Activated CD8-positive, alpha-beta memory T cell treated with anti-CD3 and anti-CD28 coated beads, Interleukin-2, amount 50 U/mL, for 1 hour (primary cell): ENCODE data around the gene SOSTDC1.
A peak's percentile ranks its signal among the peaks of the same experiment; 100 is the strongest.
"Not testable (repeated sequence)": the region's sequence is repeated elsewhere in the genome, so short reads cannot be mapped to it uniquely, and the experiment has no call there.

Experiments used
- DNase-seq: peaks from one replicate; pipeline ENCODE4 v3.0.0-alpha.2; 2020; ENCODE audit errors: extremely low read depth

SOSTDC1 gene

DNA sequence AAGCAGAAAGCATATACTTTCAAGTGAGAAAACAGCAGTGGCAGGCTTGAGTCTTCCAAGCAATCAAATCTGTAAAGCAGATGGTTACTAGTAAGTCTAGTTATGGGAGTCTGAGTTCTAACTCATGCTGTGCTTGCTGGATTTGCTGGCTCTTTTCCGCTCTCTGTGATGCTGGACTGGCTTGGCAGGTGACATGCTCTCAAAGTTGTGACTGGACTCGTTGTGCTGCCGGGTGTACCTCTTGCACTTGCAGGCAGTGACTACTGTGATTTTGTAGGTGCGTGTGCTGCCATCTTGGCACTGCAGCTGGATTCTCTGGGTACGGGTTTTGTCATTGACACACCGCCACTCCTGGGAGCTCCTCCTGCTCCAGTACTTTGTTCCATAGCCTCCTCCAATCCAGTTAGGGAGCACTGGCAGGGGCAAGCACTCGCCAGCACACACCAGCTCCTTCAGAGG lies 3.1 kb downstream of the SOSTDC1 start:
- no peak for DNase-seq

DNA sequence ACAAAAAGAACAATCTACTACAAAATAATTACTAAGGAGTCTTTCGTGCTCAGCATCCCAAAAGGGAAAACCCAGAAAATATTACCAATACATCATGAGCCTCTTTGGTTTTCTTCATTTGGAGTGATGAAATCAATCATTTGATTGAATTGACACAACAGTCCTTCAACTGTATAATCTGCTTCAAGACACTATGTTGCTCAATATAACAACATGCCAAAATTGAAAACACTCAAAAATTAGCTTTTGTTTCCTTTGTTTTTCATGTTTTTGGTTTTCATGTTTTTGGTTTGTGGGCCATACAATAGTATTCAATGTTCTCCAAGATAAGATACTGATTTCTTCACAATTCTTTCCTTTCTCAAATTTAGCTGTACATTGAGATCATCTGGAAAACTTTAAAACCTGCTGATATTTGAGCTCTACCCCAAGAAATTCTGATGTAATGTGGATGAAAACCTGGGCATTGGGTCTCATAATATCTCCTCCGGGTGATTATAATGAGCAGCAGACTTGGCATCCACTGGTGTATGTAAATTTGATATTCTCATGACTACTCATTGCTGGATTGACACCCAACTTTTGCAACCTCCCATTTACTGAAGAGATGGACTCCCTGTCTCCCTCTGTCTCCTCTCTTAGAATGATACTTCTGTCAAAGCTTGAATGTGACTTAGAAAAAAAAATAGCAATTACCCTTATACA lies 4.6 kb downstream of the SOSTDC1 start:
- DNase-seq, result no peak

DNA sequence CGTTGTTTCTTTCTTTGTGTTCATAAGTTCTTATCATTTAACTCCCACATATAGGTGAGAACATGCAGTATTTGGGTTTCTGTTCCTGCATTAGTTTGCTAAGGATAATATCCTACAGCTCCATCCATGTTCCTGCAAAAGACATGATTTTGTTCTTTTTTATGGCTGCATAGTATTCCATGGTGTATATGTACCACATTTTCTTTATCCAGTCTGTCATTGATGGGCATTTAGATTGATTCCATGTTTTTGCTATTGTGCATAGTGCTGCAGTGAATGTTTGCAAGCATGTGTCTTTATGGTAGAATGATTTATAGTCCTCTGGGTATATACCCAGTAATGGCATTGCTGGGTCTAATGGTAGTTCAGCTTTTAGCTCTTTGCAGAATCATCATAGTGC lies 9.2 kb downstream of the SOSTDC1 start:
- not testable (repeated sequence) for DNase-seq

DNA sequence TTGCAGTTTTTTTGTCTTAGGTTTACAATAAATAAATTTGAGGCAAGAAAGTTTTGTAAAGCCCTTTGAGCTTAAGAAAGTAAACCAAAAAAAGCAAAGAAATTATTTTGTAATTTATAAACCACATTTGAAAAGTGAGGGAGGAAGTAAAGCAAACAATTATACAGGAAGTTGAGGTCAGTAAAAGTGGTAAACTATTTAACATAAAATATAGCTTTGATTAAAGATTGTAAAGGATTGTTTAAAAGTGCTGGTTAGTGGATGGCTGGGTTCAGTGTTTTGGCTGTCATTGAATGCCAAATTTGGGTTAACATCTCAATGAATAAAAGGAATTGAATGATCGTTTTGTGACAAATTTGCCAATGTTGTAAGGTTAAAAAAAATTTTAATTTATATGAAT lies 9.9 kb downstream of the SOSTDC1 start:
- DNase-seq, result no peak

DNA sequence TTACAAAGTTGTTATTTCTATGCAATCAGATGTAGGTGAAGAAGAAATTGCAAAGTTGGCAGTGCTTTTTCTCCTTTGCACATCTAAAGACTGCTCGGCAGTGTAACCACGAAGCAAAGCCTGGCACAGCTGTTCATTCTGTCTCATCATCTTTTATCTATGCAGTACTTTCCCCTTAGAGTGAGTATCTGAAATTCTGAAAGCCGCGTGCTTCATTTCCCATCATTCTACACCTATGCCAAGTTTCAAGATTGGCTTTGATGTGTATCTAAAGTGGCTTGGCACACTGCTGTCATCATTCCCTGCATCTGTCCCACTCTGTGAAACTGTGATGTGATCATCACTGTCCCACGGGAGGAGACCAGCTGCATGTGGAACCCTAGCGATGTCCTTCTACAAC lies 15.2 kb downstream of the SOSTDC1 start:
- no peak for DNase-seq

DNA sequence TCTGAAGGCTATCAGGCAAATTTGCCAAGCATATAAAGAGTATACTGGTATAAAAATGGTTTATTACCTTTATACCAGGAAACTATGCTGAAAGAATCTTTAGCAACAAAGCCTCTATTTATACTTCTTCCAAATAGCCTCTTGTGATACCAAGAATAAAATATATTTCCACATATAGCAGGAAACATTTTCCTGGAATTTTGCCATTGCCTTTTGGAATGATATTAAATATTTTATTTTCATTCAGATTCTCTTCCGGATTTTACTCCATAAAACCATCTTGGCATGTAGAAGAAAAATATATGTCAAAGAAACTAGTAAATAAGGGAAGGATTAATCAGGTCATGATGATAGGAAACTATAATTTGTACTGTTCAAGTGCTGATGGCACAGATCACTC lies 17.7 kb downstream of the SOSTDC1 start:
- DNase-seq, result no peak

DNA sequence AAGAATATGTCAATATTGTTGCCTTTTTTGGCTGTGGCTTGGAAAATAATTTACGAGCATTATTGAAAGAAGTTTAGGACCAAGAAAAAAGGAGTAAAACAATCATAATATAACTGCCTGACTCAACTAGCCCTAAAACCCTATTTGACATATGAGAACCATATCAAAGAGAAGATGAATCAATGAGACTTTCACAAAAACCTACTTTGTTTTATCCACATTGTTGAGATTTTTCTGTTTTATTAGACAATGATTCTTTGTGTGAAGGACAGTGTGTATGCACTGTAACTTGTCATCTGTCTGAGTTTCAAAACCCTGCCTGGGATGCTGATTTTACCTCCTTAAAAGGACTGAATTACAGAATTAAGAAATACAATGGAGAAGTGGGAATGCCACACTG lies 19.0 kb downstream of the SOSTDC1 start:
- no peak for DNase-seq

DNA sequence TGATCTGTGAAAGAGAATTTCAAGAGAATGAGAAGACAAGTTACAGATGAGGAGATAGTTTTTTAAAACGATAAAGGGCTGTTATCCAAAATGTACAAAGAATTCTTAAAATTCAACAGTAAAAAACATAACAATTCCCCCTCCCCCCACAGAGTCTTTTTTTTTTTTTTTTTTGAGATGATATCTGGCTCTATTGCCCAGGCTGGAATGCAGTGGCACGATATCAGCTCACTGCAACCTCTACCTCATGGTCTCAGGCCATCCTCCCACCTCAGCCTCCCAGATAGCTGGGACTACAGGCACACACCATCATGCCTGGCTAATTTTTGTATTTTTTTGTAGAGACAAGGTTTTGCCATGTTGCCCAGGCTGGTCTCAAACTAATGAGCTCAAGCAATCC lies 21.7 kb downstream of the SOSTDC1 start:
- not testable (repeated sequence) for DNase-seq

DNA sequence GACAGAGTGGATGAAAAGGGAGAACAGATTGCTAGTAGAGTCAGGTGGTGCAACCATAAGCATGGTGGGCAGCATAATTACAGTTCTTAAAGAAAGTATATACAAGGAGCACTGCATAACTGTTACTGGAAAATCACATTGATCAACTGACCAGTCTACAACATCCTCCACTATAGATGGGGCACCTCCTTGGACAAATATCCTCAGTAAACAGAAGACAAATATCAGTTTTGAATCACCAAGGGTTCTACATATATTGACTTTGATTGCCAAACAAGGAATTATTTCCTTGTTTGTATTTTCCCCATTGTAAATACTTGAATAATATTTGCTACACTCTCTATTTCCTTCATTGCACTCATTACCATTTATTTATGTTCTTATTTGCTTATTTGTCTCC lies 26.6 kb downstream of the SOSTDC1 start:
- no peak for DNase-seq

DNA sequence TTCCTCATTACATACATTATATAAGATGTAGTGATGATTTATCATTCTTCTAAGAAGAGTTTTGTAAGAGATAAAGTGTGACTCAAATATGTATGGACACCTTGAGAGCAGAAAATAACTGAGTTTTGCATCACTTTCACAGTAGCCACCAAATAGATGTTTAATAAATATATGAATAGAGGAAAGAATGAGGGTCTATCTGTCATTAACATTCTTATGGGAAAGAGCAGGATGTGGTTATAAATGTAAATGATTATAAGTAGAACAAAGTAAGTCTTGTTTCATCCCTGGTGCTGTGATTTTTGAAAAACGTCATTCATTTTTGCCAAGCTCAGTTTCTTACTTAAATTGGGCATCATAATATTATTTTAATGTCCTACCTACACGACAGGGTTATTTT lies 29.2 kb downstream of the SOSTDC1 start:
- DNase-seq, result no peak

DNA sequence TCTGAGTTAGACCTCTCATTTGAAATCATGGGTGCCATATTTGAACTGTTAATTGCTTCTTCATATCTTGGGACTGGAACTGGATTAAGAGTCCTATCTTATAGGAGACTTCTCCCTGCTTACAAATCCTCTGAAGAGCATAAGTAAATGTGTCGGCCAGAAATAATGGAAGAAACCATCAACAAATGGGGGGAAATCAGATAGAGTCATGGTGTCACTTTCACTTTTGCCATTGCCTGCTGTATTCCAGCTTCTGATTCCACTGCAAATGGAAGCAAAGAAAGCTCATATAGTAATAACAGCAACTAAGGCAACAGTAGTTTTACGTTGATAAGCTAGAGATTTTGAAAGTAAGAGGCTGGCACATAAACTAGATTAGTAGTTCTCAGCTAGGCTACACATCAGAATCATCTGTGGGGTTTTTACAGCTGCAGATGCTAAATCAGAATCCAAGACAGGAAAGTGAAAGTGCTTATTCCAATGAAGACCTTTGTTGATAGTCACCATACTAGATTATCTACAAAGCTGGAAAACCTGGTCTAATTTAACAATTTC lies 31.9 kb downstream of the SOSTDC1 start:
- no peak for DNase-seq

DNA sequence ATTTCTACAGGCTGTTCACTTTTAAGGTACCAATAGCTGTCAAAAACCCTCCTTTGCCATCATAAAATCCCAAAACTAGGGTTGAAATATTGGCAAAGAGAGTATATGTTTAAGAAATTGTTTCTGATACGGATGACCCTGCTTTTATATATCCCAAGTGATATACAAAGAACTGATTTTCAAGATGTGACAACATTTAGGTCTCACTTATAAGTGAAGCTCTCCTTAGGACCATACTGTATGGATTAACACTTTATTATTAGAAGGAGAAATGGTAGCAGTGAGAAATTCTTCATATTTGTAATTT lies 33.2 kb downstream of the SOSTDC1 start:
- no peak for DNase-seq

DNA sequence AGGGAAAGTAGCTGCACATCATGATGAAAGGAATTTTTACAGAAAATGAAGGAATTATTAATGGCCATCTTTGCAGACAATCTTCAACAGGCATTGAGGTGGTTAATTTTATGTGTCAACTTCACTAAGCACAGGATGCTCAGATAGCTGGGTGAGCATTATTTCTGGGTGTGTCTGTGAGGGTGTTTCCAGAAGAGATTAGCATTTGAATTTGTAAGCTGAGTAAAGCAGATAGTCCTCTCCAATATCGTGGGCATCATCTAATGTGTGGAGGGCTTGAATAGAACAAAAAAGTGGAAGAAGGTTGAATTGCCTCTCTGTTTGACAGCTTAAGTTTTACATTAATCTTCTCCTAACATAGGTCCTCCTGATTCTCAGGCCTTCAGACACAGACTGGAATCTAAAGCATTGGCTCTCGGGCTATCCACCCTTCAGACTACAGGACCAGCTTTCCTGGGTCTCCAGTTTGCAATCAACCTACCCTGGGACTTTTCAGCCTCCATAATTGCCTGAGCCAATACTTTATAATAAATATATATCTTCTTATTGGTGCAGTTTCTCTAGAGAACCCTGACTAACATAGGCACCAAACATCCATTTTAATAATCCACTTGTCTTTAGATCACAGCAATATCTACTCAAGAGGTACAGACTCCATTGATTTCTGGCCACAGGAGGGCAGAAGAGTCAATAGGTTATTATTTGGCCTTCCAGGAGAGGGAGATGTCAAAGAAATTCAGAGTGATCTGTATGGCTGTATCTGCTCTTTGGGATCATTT lies 33.7 kb downstream of the SOSTDC1 start:
- DNase-seq, result peak; percentile 8

DNA sequence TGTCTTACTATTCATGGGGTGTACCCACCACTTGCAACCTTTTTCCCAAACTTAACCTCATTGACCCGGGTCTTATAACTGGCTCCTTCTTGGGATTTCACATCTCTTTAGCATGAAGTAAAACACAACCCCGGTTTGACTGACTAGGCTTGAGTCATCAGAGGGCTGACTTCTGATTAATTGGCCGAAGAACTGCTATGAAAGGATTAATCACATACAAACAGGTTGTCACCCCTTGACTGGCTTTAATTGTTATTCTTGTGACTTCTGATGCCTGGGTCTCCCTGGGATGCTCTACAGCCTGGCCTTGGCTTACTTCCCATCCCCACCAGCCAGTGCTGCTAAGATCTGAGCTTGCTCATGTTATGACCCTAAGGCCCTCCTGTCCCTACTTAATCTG lies 35.4 kb downstream of the SOSTDC1 start:
- no peak for DNase-seq

DNA sequence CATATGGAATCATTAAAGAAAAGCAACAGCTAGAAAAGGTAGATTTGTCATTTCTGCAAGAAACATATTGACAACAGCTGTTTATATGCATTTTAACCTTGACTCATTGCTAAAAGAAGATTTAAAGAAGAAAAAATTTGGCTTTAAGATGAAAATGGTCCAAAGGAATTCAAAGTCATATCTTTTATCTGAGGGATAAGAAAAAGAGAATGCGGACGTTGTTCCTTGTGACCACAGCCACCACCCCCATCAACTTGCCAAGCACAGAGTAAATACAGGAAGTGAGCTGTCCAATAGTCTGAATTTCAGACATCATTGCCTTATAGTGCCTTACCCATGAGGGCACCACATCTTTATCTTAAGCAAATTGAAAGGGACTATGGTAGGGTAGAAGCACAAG lies 36.9 kb downstream of the SOSTDC1 start:
- DNase-seq, result no peak

DNA sequence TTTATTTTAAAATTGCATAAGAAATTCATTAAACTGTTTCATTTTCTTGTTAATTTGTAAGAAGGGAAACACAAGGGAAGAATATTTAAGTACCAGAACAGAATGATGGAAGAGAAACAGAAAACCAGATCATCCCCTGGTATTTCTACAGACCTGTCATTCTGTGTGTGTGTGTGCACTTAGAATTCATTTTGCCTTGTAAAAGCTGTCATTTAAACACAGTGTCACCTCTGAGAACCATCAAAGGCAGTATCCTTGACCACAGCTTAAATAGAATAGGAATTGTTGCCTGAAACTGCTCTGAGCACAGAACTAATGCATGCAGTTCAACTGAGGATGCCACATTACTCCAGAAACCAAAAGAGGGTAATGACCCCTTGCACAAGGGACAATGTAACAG lies 37.4 kb downstream of the SOSTDC1 start:
- DNase-seq, result no peak

DNA sequence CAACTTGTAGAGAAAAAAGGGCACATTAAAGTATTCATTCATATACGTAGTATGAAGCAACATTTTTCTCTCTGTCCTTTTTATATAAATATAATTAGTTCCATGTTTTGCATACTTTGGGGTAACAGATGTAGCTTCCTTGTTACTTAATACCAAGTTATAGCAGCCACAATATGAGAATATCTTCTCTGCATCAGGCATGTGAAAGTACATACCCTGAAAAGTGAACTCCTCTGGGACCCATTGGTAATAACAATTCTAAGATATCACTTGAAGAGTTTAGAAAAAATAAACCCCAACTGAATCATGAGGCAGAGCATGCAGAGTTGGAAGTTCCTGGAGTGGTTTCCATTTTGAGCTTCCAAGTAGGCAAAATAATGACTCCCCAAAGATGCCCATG lies 41.8 kb downstream of the SOSTDC1 start:
- no peak for DNase-seq

DNA sequence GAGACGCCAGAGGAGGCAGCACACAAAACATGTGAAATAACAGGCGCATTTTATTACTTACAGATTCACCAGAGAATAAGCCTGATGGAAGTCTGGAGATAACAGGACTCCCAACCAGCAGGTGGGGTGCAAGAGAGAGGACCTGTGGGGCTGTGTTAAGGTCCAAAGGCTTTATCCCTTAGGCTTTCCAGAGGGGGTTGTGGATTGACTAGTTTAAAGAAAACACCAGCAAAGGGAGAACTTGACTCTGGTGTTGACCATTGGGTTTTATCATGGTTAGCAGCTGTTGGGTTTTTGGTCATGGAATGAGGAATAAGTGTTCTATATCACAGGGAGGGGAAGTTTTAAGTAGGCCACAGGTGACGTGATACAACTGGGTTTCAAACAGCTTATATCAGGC lies 42.6 kb downstream of the SOSTDC1 start:
- no peak for DNase-seq

DNA sequence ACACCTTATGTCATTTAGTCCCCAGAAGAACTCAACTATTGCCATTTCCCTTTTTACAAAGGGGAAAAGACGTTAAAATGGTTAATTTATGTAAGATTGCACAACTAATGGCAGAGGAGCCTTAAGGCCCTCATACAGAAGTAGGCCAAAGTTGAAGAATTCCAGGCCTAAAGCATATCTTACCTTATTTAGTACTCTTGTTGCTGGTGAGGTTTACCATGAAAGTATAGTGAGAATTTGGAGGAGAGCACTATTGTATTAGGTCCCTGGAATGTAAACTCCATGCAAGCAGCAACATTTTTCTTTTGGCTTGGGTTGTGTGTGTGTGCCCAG lies 43.5 kb downstream of the SOSTDC1 start:
- DNase-seq, result no peak

DNA sequence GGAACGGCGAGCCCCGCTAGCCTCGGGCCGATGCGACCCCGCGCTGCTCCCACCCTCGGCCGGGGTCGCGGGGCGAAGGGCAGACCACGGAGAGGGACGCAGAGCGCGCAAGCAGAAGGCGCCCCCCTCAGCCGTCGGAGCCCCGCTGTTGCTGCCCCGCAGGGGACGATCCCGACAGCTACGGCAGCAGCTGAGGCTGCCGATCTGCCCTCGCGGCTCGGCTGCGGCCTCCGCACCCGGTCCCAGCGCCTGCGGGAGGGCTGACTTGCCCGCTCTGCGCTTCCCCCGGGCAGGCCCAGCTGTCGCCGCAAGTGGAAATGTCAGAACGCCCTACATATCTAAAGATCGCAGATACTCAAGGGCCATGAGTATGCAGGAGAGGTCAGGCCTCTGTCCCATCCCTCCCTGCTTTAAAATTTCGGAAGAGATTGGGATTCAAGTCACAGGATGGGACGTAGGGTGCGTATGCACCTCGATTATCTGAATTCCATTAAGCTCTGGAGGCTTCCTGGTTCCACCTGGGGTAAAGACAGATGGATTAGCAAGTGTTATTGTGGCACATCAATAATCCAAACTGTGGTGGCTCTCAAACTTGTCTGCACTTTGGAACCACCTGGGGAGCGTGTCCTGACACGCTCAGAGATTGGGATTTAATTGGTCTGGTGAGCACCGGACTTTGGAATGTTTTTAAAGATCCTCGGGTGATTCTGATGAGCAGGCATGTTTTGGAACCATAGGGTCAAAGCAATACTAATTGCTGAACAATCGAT lies 44.0 kb downstream of the SOSTDC1 start, which contains the start of gene CRPPA:
Gene CRPPA (minus strand): TSS at position 206 of the 770 bp plus-strand sequence. CDS start 216 bp downstream, outside the sequence.
- peak; percentile 2 for DNase-seq

DNA sequence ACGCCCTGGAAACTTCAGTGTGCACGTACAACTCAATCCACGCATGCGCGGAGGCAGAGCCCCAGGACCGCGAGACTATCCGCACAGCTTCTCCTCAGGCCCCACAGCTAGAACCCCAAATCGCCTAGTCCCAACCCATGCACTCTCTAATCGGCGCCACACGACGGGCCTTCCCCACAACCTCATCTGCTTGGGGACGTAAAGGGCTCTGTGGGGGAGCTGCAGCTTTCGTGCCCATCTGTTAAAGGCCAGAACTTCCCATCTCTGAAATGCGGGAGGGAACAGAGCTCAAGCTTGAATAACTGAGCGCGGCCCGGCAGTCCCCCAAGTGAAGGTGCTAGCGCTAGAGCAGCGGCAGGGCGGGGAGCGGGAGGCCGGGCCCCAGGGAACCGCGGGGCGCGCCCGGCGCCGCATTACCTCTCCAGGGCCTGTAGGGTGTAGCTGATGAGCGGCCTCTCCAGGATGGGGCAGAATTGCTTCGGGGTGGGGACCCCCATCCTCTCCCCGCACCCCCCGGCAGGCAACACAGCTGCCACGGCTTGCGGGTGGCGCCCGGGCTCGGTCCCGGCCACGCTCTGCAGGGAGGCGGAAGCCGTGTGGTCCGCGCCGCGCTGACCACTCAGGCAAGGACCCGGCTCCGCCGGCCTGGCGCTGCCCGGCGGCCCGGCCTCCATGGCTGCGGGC lies 44.7 kb downstream of the SOSTDC1 start:
- DNase-seq, result peak; percentile 73

DNA sequence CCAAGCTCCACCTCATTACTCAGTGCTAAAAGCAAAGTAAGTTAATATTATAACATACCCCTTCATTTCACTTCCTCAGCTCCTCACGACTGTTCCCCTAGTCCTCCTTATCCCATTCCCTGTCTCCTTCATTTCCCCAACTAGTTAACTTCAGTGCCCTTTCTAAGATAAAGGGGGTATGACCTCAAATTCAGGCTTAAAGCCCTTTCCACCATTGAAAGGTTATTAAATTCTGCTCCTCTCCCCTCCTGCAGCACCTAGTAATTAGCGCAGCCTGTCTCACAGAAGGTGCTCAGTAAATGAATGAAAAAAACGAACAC lies 45.2 kb downstream of the SOSTDC1 start:
- no peak for DNase-seq
